Fibroblast of skin of back (primary cell): ENCODE measurements around the gene AP3S1.

Source experiments
- DNase-seq: peaks from one replicate; pipeline ENCODE4 v3.0.0-alpha.2; 2013

The AP3S1 gene

GRCh38 chr5:115825948-115826347, 15.8 kb upstream of the AP3S1 start:
- no peak for DNase-seq

DNA sequence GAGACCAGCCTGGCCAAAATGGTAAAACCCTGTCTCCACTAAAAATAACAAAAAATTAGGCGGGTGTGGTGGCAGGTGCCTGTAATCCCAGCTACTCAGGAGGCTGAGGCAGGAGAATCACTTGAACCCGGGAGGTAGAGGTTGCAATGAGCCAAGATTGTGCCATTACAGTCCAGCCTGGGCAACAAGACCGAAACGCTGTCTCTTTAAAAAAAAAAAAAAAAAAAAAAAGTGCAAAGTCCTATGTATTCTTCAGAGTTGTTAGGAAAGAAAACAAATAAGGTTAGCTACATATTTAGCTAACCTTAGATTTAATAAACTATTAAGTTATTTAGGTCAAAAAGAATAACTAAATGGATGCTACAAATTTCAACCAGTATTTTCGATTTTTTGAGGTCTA, 11.8 kb upstream of the AP3S1 start:
- DNase-seq, result no peak

DNA sequence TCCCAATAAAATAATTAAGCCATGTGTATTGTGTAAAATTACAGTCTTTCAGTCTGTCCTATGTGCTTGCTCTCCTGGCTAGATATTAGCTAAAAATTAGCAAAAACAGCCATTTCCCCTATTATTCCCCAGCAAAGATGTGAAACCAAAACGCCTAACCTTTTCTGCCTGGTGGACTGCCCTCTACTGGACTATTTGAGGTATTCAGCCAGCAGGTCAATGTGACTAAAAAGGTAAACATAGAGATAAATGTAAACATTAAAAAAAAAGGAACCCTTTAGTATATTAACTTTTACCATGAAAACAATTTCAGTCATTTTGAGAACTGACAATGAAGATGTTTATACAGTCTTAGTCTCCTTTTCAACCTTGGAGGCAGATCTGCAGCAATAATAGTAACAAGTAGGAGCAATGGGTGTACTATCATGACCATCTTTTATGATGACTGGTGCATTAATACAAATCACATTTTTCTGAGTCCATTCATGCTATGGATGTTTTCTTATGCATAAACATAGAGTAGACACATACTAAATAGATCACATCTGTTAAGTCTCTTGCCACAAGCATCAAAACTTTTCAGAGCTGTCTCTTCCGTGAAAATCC, 10.5 kb upstream of the AP3S1 start:
- peak; percentile 54 for DNase-seq

GRCh38 chr5:115835481-115835880, 6.3 kb upstream of the AP3S1 start:
- DNase-seq, result no peak

GRCh38 chr5:115838885-115839518, 2.7 kb upstream of the AP3S1 start:
- peak; percentile 63 for DNase-seq

DNA sequence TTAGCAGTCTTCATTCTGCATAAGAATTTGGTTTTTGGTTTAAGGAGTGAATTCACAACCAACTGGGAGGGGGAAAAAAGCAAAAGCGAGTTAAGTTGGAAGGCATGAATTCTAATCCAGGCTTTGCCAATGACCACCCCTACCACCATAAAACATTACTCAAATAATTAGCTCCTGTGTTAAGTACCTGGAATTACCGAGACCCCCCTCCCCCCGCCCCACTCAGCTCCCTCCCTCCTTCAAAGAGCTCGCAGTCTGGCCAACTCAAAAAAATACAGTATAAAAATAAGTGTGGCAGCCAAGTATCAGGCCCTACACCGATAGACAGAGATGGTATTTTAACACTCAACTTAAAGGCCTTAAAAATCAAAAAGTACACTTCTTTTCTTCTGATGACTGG, 862 bp upstream of the AP3S1 start:
- DNase-seq, result no peak

GRCh38 chr5:115842089-115842935, 577 bp downstream of the AP3S1 start:
- peak; percentile 75 for DNase-seq

DNA sequence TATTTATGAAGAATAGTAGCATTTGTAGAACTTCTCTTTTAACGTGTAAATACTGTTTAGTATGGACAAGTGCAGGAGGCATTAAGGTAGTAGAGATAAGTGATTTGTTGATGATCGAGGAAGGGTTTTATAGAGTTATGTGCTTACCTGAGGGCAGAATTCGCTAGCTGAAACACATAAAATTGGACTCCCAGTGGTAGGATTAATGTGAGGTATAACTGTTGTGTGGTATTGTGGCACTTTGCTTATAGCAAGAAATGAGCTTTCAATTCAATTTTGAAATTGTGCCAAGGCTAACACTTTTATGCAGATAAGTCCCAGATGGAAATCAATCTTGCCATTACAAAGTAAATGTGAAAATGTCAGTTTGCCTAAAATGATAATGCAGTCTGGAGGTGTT, 1.2 kb downstream of the AP3S1 start:
- DNase-seq, result no peak

- no peak for DNase-seq
Observed at GRCh38 chr5:115843444-115844130, 1.9 kb downstream of the AP3S1 start.

GRCh38 chr5:115844321-115844817, 2.6 kb downstream of the AP3S1 start:
- no peak for DNase-seq

DNA sequence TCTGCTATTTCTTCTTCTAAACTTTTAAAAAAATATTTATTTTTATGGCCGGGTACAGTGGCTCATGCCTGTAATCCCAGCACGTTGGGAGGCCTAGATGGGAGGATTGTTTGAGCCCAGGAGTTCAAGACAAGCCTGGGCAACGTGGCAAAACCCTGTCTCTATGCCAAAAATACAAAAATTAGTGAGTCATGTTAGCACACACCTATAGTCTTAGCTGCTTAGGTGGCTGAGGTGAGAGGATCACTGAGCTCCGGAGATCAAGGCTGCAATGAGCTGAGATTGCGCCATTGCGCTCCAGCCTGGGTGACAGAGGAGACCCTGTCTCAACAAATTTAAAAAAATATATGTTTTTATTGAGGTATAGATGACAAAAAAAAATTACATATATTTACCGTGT, 5.6 kb downstream of the AP3S1 start:
- DNase-seq, result no peak

DNA sequence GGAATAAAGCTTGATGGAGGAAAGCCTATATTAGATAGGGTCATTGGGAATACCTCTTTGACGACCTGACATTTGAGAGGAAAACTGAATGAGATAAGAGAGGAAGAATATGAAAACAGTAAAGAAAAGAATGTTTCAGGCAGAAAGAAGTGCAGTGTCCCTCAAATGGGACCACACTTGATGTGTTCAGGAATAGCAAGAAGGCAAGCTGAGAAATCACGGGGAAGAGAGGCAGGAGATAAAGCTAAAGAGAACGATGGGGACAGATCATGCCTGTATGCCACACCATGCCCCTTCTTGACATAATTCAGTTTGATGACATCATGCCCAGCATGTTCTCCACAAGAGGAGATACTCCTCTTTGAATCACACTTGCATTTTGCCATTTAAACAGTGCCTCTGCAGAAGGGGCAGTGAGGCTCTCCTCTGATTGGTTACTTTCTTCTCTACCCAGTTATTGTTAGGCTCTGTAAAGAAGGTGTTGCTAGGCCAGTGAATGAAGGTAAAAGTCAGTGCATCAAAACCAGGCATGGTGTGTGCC, 7.6 kb downstream of the AP3S1 start:
- no peak for DNase-seq

GRCh38 chr5:115850744-115851416, 9.1 kb downstream of the AP3S1 start:
- peak; percentile 15 for DNase-seq

DNA sequence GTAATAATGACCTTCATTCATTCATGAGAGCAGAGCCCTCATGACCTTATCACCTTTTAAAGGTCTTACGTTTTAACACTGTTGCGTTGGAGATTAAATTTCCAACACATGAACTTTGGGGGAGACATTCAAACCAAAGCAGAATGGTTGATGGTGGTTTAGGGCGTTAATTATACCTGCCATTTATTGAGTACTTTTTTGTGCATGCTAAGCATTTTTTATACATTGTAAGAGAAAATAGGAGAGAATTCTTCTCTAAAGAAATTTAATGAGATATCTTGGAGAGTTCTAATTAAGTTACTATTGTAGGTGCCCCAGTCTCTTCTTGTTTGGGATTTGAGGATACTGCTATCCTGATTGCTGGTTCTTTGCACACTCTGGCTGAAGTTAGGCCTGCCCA, 12.4 kb downstream of the AP3S1 start:
- no peak for DNase-seq

DNA sequence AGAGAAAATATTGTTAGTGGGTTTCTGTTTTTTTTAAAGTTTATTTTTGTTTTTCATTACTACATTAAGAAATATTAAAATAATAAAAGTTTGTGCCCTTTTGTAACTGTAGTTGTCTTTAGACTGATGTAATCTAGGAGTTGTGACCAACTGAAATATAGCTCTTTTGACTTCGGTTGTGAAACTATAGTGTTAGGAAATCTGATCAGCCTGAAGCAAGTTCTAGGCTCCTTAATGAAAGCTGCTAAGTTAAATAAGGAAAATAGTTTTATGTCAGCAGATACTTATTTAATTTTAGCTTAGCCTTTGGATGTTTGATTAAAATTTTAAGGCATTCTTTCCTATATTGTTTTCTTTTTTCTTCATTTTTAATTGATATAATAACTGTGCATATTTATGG, 14.2 kb downstream of the AP3S1 start:
- no peak for DNase-seq

DNA sequence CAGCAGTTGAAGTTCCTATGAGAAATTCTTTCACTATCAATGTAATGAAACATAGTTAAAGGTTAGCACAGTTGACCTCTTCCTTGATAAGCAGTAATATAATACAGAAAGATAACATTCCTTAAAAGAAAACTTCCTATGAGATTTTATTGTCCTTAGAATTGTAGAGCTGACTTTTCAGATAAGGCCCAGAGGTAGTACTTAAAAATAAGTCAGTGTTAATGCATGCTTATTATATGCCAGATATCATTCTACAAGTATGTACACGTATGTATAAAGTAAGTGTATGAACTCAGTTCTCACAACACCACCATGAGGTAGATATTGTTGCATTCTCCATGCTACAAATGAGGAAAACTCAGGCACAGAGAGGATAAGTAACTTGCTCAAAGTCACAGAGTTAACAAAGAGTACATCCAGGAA, 15.3 kb downstream of the AP3S1 start:
- DNase-seq, result no peak

DNA sequence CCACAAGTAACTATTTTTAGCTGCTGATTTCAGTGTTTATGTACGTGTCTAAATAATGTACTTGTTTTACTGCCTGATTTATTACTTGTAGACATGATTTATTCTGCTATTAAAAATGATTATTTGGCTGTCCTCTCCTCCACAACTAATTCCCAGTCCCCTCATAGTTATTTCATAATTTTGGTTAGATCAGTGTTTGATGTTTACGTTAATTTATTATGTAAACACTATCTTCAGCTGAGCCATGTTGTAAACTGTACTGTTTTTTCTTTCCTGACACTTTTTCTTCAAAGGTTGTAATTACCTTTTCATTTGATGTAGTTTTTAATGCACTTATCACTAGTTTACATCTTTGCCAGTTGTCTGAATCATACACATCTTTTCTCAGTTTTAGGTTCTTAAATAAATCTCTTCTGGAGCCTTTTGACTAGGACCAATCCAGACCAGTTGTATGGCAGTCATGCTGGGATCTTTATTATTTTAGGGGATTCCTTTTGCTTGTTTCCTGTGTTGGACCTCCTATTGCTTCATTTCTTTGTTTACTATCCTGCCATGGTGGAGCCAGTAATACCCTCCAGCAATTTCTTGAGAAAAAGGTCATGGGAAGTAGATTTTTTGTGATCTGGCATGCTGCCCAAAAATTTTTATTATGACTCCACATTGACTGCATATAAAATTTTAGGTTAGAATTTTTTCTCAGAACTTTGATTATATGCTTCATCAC, 16.1 kb downstream of the AP3S1 start:
- peak; percentile 86 for DNase-seq

DNA sequence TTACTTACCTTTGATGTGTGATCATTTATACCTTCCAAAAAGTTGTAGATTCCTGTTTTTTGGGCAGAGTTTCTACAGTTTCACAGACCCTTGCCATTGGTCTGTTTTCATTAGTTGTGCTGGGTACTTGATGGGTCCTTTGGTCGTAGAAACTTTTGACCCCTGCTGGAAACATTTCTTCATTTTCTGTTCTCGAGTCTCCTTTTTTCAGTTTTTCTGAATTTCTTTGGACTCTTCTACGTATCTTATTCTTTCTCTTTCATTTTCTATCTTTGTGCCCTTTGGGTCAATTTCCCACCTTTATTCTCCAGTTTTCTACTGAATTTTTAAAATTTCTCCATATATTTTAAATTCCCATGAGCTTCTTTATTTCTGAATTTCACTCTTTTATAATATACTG, 16.7 kb downstream of the AP3S1 start:
- no peak for DNase-seq

GRCh38 chr5:115859378-115859777, 17.6 kb downstream of the AP3S1 start:
- peak; percentile 60 for DNase-seq

DNA sequence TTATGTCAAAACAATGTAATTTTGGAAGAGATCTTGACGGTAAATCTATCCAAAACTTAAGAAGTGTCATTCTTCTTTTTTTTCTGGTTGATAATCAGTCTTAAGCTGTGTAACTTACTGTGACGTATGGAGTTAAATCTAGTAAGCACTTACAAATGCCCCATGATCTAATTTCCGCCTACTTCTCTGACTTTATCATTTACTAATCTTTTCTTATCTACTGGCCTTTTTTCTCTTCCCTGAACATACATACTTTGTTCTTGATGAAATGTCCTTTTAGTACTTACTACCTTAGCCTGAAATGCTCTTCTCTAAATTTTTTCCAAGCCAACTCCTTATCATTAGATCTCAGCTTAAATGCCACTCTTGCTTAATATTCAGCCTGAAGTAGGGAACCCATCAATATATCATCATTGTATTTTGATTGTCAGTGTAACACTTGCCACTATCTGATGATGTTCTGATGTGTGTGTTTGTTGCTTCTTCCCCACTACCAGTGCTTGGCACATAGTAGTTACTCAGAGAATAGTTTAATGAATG, 27.6 kb downstream of the AP3S1 start:
- no peak for DNase-seq

GRCh38 chr5:115872447-115872846, 30.7 kb downstream of the AP3S1 start:
- no peak for DNase-seq
